Right atrium auricular region (tissue), 2 donors: ENCODE results near the gene RERGL. TPM values are rescaled to one million over a fixed set of nuclear protein-coding genes. Genes with fewer than 3 reads are reported as not detected.

ENCODE experiments used
- DNase-seq: peaks from one replicate; pipeline ENCODE4 v3.0.0-alpha.2; 2019; ENCODE audit warnings: low spot score
- H3K27ac ChIP-seq, 2 donors: fragments of 200-600 bp; sonication (generic); 1 replicate in 1 of 2; 2 replicates in 1 of 2; pipeline ENCODE4 v1.5.1; 2016 to 2019
- H3K27me3 ChIP-seq, 2 donors: fragments of 200-600 bp; sonication (generic); one replicate each; pipeline versions ENCODE4 v1.5.1 to v1.6.0; 2017 to 2019
- H3K36me3 ChIP-seq: fragments of 200-600 bp; sonication (generic); one replicate; pipeline ENCODE4 v1.5.1; 2016
- H3K4me1 ChIP-seq, 2 donors: fragments of 200-600 bp; sonication (generic); one replicate each; pipeline versions ENCODE4 v1.5.1 to v1.6.0; 2017 to 2019
- H3K4me3 ChIP-seq, 2 donors: fragments of 200-600 bp; sonication (generic); 1 replicate in 1 of 2; 2 replicates in 1 of 2; pipeline ENCODE4 v1.5.1; 2017 to 2019; ENCODE audit warnings: mild to moderate bottlenecking in 1 of 2, moderate library complexity in 1 of 2
- H3K9me3 ChIP-seq, 2 donors: fragments of 200-600 bp; sonication (generic); one replicate each; pipeline ENCODE4 v1.5.1; 2019
- total RNA-seq, 2 donors: library from RNA; depleted of rRNA; stranded (reverse); fragments of >200 nt; gene quantifications; one replicate each; pipeline ENCODE4 v1.1.0, GENCODE V29; 2016
- TF ChIP-seq, protein P1 (sequence below), 2 donors: fragments of 200-600 bp; sonication (generic); IDR thresholded peaks; one replicate each; pipeline ENCODE4 v1.5.1; 2019; ENCODE audit warnings: antibody characterized with exemption in 2 of 2

RERGL gene, protein sequence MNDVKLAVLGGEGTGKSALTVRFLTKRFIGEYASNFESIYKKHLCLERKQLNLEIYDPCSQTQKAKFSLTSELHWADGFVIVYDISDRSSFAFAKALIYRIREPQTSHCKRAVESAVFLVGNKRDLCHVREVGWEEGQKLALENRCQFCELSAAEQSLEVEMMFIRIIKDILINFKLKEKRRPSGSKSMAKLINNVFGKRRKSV
- total RNA-seq: 1 to 10 TPM in 1 of 2 donors, not detected in 1; 1.4 TPM

DNA sequence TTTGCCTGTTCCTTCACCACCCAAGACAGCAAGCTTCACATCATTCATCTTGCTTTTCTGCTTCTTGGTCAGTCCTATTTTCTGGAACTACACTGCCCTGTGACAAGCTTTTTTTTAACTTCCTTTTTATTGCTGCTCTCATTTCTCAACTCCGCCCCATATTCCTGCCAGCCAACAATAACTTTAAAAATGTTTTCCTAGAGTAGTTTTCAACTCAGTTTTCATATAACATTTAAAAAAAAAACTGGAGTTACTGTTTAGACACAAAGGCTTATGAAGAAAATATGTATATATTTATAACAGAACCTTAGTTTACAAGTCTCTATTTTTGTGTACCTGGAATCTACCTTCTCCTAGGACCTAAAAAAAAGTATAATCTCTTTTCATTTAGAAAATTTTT, at the start of gene RERGL:
Gene RERGL, minus strand, starts transcription at position 101 of the 400 bp plus-strand sequence. Its CDS starts 53 bp downstream, at position 48.
- TF ChIP-seq, protein P1, sequence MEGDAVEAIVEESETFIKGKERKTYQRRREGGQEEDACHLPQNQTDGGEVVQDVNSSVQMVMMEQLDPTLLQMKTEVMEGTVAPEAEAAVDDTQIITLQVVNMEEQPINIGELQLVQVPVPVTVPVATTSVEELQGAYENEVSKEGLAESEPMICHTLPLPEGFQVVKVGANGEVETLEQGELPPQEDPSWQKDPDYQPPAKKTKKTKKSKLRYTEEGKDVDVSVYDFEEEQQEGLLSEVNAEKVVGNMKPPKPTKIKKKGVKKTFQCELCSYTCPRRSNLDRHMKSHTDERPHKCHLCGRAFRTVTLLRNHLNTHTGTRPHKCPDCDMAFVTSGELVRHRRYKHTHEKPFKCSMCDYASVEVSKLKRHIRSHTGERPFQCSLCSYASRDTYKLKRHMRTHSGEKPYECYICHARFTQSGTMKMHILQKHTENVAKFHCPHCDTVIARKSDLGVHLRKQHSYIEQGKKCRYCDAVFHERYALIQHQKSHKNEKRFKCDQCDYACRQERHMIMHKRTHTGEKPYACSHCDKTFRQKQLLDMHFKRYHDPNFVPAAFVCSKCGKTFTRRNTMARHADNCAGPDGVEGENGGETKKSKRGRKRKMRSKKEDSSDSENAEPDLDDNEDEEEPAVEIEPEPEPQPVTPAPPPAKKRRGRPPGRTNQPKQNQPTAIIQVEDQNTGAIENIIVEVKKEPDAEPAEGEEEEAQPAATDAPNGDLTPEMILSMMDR (IDR thresholded peaks at IDR 0.05): no peak
- H3K4me3 ChIP-seq: no peak within 1 kb of the TSS
- peaks cover 0 to 4% of the 10 kb centered on the region in 2 donors for H3K9me3 ChIP-seq
- no peak within 1 kb of the TSS for H3K27ac ChIP-seq
- no peaks in the 10 kb centered on the region for H3K36me3 ChIP-seq
- H3K27me3 ChIP-seq: no peaks in the 10 kb centered on the region
- H3K4me1 ChIP-seq: no peaks in the 10 kb centered on the region
- no peak for DNase-seq

DNA sequence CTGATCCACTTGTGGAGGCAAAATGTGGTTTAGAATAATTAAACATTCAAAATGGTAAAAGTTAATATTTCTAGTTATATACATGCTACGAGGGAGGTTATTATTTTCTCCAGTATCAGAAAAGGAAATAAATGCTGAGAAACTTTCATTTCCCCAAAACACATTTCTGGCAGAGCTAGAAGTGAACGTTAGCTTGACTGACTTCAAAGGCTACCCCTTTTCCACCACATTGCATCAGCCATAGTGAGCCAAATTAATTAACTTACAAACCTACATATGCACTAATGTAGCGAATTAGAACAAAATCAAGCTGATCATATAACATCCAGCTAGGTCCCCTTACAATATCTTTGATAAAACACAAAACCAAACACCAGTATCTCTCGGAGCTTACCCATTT, 49.3 kb upstream of the RERGL start:
- no peaks in the 10 kb centered on the region for H3K27me3 ChIP-seq
- H3K4me3 ChIP-seq: no peak overlapping the region
- no peaks in the 10 kb centered on the region for H3K36me3 ChIP-seq
- no peak overlapping the region for H3K27ac ChIP-seq
- DNase-seq: no peak
- TF ChIP-seq, protein P1 (IDR thresholded peaks at IDR 0.05): no peak
- no peaks in the 10 kb centered on the region for H3K4me1 ChIP-seq
- no peaks in the 10 kb centered on the region for H3K9me3 ChIP-seq

DNA sequence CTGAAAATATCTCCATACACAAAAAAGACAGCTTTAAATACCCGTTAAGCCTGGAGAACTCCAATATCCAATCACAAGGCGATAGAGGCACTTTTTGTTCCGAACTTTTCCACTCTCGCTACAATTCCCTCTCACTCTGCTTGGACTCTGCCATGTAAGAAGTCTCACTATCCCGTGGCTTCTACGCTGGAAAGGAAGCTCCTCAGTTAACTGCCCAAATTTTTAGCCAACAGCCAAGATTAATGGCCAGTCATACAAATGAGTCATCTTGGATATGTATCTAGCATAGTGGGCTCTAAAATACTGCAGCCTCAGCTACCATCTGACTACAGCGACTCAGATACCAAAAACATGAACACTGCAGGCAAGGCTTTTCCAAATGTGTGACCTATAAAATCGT, 45.5 kb upstream of the RERGL start:
- Histone ChIP-seq H3K27me3 (no peaks in the 10 kb centered on the region), H3K27ac (no peak overlapping the region), H3K4me1 (no peaks in the 10 kb centered on the region), H3K9me3 (no peaks in the 10 kb centered on the region), H3K36me3 (no peaks in the 10 kb centered on the region), H3K4me3 (no peak overlapping the region)
- TF ChIP-seq, protein P1 (IDR thresholded peaks at IDR 0.05): no peak
- DNase-seq: no peak

DNA sequence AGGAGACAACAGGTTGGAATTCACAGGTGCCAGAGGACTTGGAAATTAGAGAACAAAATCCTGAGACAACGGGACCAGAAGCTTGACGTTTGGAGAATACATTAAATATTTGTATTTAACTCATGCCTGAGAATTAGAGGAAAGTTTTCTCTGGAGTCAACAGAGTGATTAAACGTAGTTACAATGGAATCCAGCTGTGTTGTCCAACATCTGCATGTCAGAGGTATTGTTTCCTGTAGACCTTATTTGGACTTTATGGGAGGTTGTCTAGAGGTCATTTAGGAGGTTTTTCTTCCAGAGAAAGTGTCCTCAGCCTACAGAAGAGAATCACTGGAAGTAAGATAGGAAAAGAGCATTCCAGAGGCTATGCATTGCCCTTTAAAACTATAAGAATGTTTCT, 45.1 kb upstream of the RERGL start:
- H3K4me1 ChIP-seq: no peaks in the 10 kb centered on the region
- no peak overlapping the region for H3K27ac ChIP-seq
- H3K36me3 ChIP-seq: no peaks in the 10 kb centered on the region
- no peak for DNase-seq
- TF ChIP-seq, protein P1 (IDR thresholded peaks at IDR 0.05): no peak
- no peak overlapping the region for H3K4me3 ChIP-seq
- H3K27me3 ChIP-seq: no peaks in the 10 kb centered on the region
- H3K9me3 ChIP-seq: no peaks in the 10 kb centered on the region

DNA sequence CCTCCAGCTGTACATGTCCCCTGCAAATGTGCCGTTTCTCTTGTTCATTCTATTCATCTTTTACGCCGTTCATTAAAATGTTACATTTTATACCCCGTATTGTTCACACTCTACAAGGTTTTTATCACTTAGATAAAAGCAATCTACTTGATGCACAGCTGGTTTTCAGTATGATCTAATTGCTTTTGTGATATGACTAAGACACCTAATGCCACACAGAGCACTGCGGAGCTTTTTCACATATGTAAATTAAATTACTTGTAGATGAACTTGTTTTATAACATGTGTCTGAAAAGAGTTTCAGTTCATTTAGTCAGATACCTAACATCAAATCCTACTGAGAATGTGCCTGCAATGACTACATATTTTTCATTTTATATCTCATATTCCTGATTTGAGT, 40.9 kb upstream of the RERGL start:
- DNase-seq: no peak
- no peak overlapping the region for H3K4me3 ChIP-seq
- no peaks in the 10 kb centered on the region for H3K36me3 ChIP-seq
- peaks cover 0 to 16% of the 10 kb centered on the region in 2 donors for H3K9me3 ChIP-seq
- H3K4me1 ChIP-seq: no peaks in the 10 kb centered on the region
- TF ChIP-seq, protein P1 (IDR thresholded peaks at IDR 0.05): no peak
- H3K27ac ChIP-seq: no peak overlapping the region
- H3K27me3 ChIP-seq: no peaks in the 10 kb centered on the region

DNA sequence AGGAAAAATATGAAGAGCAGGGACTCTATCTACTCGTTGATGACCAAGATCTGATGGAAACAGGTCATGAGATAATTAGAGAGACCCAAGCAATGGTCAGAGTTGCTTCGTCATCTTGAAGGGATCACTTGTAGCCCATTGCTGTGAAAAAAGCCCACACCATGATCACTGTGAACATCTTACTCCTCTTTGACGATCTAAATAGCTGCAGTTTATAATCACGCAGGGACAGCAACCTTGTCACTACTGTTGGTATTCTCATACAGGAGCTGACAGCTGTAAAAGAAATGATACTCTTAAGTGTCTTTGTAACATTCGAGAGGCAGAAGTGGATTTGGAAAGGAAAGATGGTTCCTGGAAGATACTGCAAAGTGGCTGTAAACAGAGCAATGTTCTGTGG, 33.7 kb upstream of the RERGL start:
- no peaks in the 10 kb centered on the region for H3K27me3 ChIP-seq
- no peaks in the 10 kb centered on the region for H3K36me3 ChIP-seq
- no peaks in the 10 kb centered on the region for H3K4me1 ChIP-seq
- H3K4me3 ChIP-seq: no peak overlapping the region
- DNase-seq: no peak
- TF ChIP-seq, protein P1 (IDR thresholded peaks at IDR 0.05): no peak
- H3K9me3 ChIP-seq: peaks cover 0 to 25% of the 10 kb centered on the region in 2 donors
- no peak overlapping the region for H3K27ac ChIP-seq
